Measurements from ENCODE around the gene USP32.
A peak's percentile ranks its signal among the peaks of the same experiment; 100 is the strongest.
"Not testable (repeated sequence)": the region's sequence is repeated elsewhere in the genome, so short reads cannot be mapped to it uniquely, and the experiment has no call there.

USP32 gene

GRCh38 chr17:60215895-60216294 is 176.0 kb downstream of the USP32 start:
- H3K4me1 Mint-ChIP-seq; H3K4me3 Mint-ChIP-seq; H3K9me3 Mint-ChIP-seq; H3K27ac Mint-ChIP-seq; DNase-seq; ATAC-seq (replicated peaks); H3K36me3 Mint-ChIP-seq; H3K27me3 Mint-ChIP-seq: not testable (repeated sequence)

GRCh38 chr17:60211282-60211681 is 180.7 kb downstream of the USP32 start:
- H3K9me3 Mint-ChIP-seq; H3K27me3 Mint-ChIP-seq; DNase-seq; ATAC-seq (replicated peaks); H3K4me1 Mint-ChIP-seq; H3K27ac Mint-ChIP-seq; H3K4me3 Mint-ChIP-seq; H3K36me3 Mint-ChIP-seq: not testable (repeated sequence)

DNA sequence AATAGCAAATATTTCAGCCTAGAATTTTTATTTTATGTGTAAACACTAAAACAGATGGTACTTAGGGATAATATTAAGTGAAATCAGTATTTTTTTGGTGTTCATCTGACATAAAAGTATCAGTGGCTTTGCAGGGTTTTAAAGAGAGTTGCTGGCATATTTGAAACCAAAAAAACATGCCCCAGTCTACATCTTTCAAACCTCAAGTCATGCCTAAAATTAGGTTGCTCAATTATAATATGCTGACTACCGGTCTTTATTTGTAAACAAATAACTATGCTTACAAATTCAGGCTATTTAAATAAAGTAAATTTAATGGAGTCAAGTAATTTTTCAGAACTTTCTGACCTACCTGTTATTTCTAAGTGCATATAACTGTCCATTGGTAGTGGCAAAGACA is 183.6 kb downstream of the USP32 start:
- not testable (repeated sequence) for H3K27ac Mint-ChIP-seq; H3K9me3 Mint-ChIP-seq; ATAC-seq (replicated peaks); H3K4me3 Mint-ChIP-seq; H3K27me3 Mint-ChIP-seq; DNase-seq; H3K4me1 Mint-ChIP-seq; H3K36me3 Mint-ChIP-seq

DNA sequence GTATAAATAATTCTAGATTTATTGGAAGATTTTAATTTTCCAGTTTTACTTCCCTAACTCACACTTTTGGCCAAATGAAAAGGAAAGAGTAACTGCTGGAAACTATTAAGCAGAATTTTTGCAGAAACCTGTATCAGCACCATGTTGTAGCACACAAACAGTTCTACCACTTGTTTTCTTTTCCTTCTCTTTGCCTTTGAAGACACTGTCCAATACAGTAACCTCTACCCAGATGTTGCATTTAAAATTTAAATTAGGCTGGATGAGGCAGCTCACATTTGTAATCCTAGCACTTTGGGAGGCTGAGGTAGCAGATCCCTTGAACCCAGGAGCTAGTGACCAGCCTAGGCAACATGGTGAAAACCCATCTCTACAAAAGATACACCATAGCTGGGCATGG is 186.2 kb downstream of the USP32 start:
- not testable (repeated sequence) for H3K36me3 Mint-ChIP-seq, H3K27me3 Mint-ChIP-seq

DNA sequence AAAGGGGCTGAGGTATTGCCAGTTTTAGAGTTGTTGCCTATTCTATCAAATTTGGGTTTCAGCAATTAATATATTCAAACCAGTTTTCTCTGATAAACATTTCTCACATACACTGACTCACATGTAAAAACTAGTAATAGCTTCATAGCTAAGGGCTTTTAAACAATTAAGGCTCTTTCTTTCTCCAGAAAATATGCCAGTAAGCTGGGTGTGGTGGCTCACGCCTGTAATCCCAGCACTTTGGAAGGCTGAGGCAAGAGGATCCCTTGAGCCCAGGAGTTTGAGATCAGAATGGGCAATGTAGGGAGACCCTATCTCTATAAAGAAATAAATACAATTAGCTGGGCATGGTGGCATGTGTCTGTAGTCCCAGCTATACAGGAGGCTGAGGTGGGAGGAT is 193.3 kb downstream of the USP32 start:
- not testable (repeated sequence) for H3K4me3 Mint-ChIP-seq; DNase-seq; H3K9me3 Mint-ChIP-seq; ATAC-seq (replicated peaks); H3K27ac Mint-ChIP-seq; H3K4me1 Mint-ChIP-seq; H3K27me3 Mint-ChIP-seq
- peaks cover 21 to 46% of the 10 kb centered on the region in 2 donors for H3K36me3 Mint-ChIP-seq

More for the DNA sequence above, 186.2 kb downstream of the USP32 start:
- not testable (repeated sequence) for ATAC-seq (replicated peaks); H3K27ac Mint-ChIP-seq; DNase-seq; H3K9me3 Mint-ChIP-seq; H3K4me3 Mint-ChIP-seq; H3K4me1 Mint-ChIP-seq

DNA sequence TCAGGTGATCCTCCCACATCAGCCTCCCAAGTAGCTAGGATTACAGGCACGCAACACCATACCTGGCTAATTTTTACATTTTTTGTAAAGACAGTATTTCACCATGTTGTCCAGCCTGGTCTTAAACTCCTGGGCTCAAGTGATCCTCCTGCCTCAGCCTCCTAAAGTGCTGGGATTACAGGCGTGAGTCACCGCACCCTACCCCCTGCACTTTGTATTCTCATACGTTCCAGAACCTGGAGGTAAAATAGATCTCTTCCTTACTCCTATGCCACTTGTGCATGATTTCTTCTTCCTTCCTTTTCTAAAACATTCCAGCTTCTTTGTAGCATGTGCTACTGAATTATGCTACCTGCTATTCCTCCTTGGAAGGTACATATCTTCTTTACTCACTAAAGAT is 197.8 kb downstream of the USP32 start:
- H3K36me3 Mint-ChIP-seq, result peaks cover 35 to 58% of the 10 kb centered on the region in 2 donors
- H3K27me3 Mint-ChIP-seq; H3K4me3 Mint-ChIP-seq; DNase-seq; H3K4me1 Mint-ChIP-seq; ATAC-seq (replicated peaks); H3K27ac Mint-ChIP-seq; H3K9me3 Mint-ChIP-seq: not testable (repeated sequence)

- Mint-ChIP-seq H3K36me3 (peaks cover 40 to 58% of the 10 kb centered on the region in 2 donors), H3K27me3 (no peaks in the 10 kb centered on the region), H3K9me3 (no peaks in the 10 kb centered on the region), H3K27ac (no peak overlapping the region), H3K4me3 (no peak overlapping the region), H3K4me1 (no peaks in the 10 kb centered on the region)
- no peak for ATAC-seq (replicated peaks)
- DNase-seq, result no peak
Measured at GRCh38 chr17:60193482-60193881, 198.5 kb downstream of the USP32 start.

GRCh38 chr17:60193032-60193431 is 198.9 kb downstream of the USP32 start:
- not testable (repeated sequence) for H3K4me3 Mint-ChIP-seq; H3K27me3 Mint-ChIP-seq; H3K4me1 Mint-ChIP-seq; H3K27ac Mint-ChIP-seq; ATAC-seq (replicated peaks); H3K9me3 Mint-ChIP-seq; DNase-seq
- peaks cover 40 to 54% of the 10 kb centered on the region in 2 donors for H3K36me3 Mint-ChIP-seq

DNA sequence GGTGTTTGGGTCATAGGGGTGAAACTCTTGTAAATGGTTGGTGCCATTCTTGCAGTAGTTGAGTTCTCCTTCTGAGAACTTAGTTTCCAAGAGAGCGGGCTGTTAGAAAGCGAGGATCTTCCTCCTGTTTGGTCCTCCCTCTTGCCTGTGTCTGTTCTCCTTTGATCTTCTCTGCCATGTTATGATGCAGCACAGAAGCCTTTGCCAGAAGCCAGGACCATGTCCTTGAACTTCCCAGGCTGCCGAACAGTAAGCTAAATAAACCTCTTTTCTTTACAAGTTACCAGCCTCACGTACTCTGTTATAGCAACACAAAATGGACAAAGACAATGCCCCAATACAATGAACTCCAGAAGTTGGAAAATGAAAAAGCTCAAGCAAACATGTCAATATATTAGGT is 201.9 kb downstream of the USP32 start:
- H3K27me3 Mint-ChIP-seq; H3K27ac Mint-ChIP-seq; ATAC-seq (replicated peaks); H3K9me3 Mint-ChIP-seq; DNase-seq; H3K4me3 Mint-ChIP-seq: not testable (repeated sequence)
- peaks cover 36 to 48% of the 10 kb centered on the region in 2 donors for H3K36me3 Mint-ChIP-seq
- peaks cover 9 to 15% of the 10 kb centered on the region in 2 donors for H3K4me1 Mint-ChIP-seq

DNA sequence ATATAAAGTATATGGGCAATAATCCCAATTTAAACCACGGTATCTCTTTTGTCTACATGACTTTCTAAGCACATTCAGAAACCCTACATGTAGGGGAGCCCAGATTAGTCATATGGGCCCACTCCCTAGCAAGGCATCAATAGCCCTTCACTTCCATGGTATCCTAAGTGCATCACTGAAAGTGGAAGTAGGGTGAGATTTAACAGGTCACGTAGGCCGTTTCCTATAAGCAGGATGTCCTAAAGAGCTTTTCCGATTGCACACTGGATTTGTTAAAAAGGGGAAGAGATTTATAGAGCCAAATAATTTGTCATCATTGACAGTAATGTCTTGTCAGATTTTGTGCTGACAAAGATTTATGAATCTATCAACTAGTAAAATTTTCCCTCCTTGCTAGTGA is 203.2 kb downstream of the USP32 start:
- Mint-ChIP-seq H3K27ac (no peak overlapping the region), H3K9me3 (no peaks in the 10 kb centered on the region), H3K27me3 (no peaks in the 10 kb centered on the region), H3K4me1 (peaks cover 9 to 15% of the 10 kb centered on the region in 2 donors), H3K4me3 (no peak overlapping the region), H3K36me3 (peaks cover 27 to 41% of the 10 kb centered on the region in 2 donors)
- ATAC-seq (replicated peaks), result no peak
- no peak for DNase-seq

DNA sequence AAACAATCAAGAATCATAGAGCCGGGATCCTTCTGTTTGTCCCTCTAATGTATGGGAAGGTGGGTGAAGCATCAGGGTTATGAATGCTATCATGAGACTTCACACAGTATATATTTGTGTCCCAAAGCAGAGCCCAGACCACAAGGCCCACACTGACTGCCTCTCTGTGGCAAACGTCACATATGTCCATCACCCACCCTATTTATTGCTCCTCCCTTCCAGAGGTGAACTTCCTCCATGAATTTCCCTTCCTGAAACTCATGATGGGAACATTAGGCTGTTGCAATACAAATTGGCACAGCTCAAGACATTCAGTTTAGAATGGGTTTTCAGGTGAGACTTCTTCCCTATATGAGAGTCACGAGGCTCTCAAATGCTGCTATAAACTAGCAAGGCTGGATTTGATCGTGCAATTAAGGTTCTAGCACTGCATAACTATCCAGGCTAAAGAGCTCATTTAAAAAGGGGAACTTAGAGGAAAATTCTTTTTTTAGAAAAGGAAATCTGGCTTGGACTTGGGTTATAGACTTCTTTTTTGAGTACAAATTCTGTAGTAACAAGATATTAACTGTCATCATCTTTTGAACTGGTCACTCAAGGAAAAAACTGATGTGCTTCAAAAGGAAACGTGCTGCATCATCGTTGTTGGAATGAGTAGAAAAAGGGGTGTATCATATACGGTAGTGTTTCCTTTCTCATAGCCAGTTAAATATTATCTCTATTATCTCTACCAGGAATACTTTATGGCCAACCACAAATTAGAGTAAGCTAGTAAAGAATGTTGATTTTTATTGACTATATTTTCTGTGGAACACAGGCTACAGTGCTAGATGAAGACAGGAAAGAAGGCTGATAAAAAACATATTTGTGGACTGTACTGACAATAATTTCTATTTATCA is 204.8 kb downstream of the USP32 start:
- H3K27me3 Mint-ChIP-seq; DNase-seq; H3K4me3 Mint-ChIP-seq; ATAC-seq (replicated peaks); H3K9me3 Mint-ChIP-seq: not testable (repeated sequence)
- H3K27ac Mint-ChIP-seq, result peak overlapping the region; percentile 2
- peaks cover 9 to 15% of the 10 kb centered on the region in 2 donors for H3K4me1 Mint-ChIP-seq
- peaks cover 24 to 34% of the 10 kb centered on the region in 2 donors for H3K36me3 Mint-ChIP-seq

- DNase-seq; H3K27me3 Mint-ChIP-seq; H3K9me3 Mint-ChIP-seq; ATAC-seq (replicated peaks): not testable (repeated sequence)
- Mint-ChIP-seq H3K36me3 (peaks cover 27 to 37% of the 10 kb centered on the region in 2 donors), H3K4me3 (peak overlapping the region in 1 of 2 donors; percentile 14), H3K4me1 (peaks cover 9 to 15% of the 10 kb centered on the region in 2 donors), H3K27ac (peak overlapping the region; percentile 2)
Measured at GRCh38 chr17:60186372-60186771, 205.6 kb downstream of the USP32 start.

- H3K27me3 Mint-ChIP-seq; ATAC-seq (replicated peaks); DNase-seq; H3K27ac Mint-ChIP-seq; H3K4me1 Mint-ChIP-seq; H3K4me3 Mint-ChIP-seq; H3K9me3 Mint-ChIP-seq: not testable (repeated sequence)
- H3K36me3 Mint-ChIP-seq, result peaks cover 23 to 40% of the 10 kb centered on the region in 2 donors
Measured at GRCh38 chr17:60180380-60180779, 211.6 kb downstream of the USP32 start.

DNA sequence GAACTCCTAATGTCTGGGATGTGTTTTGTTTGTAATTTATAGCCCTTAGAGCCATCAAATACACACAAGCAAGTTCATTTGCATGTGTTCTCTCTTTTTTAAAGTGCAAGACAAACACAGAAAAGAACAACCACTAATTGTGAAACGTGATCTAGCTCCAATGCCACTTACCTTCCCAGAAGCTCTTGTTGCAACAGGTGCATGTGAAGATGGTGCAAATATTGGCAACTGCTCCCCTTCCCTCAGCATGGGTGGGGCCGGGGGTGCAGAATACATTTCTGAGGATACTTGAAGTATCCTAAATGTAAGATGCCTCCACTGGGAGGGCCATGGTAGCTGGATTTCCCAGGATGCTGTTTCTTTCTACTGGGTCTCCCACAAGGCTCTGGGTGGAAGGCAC is 213.8 kb downstream of the USP32 start:
- DNase-seq; ATAC-seq (replicated peaks); H3K27ac Mint-ChIP-seq; H3K27me3 Mint-ChIP-seq; H3K4me3 Mint-ChIP-seq; H3K4me1 Mint-ChIP-seq; H3K9me3 Mint-ChIP-seq: not testable (repeated sequence)
- H3K36me3 Mint-ChIP-seq, result peaks cover 22 to 39% of the 10 kb centered on the region in 2 donors

DNA sequence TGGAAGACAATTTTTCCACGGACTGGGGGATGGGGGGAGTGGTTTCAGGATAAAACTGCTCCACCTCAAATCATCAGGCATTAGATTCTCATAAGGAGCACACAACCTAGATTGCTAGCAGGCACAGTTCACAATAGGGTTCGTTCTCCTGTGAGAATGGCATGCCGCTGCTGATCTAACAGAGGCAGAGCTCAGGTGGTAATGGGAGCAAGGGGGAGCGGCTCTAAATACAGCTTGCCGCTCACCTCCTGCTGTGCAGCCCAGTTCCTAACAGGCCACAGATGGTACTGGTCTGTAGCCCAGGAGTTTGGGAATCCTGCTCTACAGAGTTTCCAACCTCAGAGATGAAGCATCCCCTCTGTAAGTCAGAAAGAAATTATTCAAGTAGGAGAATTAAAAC is 215.2 kb downstream of the USP32 start:
- not testable (repeated sequence) for H3K4me3 Mint-ChIP-seq; H3K4me1 Mint-ChIP-seq; H3K27ac Mint-ChIP-seq; DNase-seq; ATAC-seq (replicated peaks); H3K9me3 Mint-ChIP-seq; H3K27me3 Mint-ChIP-seq
- peaks cover 18 to 36% of the 10 kb centered on the region in 2 donors for H3K36me3 Mint-ChIP-seq

Measured in stimulated activated naive B cell treated with anti-CD40 and anti-IgM and Interleukin-4, amounts not matched to agents 10 μg/mL and 1 μg/mL and 100 μg/mL, for 72 hours (primary cell).